Uterus (tissue), 2 donors: ENCODE data around the gene AMH.

Experiments
- CTCF ChIP-seq, 4 experiments: fragments of 200-600 bp in 2 of 4; fragments of 450-650 bp in 2 of 4; sonication (generic) in 2 of 4; IDR thresholded peaks; one replicate each; pipeline ENCODE4 v1.5.1; 2016 to 2019; ENCODE audit warnings: antibody characterized with exemption in 4 of 4, mild to moderate bottlenecking in 2 of 4, moderate library complexity in 1 of 4
- POLR2A ChIP-seq, 2 donors: fragments of 450-650 bp; IDR thresholded peaks; one replicate each; pipeline ENCODE4 v1.6.1; 2016; ENCODE audit warnings: antibody characterized with exemption in 2 of 2, mild to moderate bottlenecking in 1 of 2, moderate library complexity in 1 of 2

- no peak for TF ChIP-seq CTCF (IDR thresholded peaks at IDR 0.05)
- no peak for TF ChIP-seq POLR2A (IDR thresholded peaks at IDR 0.05)
These were observed 9.9 kb upstream of the AMH start for GRCh38 chr19:2239173-2239572.
